GM23338 (cell line): Measurements from ENCODE around the gene TAF13. TPM values are rescaled to one million over a fixed set of nuclear protein-coding genes. Genes with fewer than 3 reads are reported as not detected.

Experiments used
- ATAC-seq: fragments of 200-7000 bp; cut with Tn5 transposase; 3 replicates; pipeline ENCODE4 v1.9.1; 2020
- DNase-seq: peaks from one replicate; pipeline ENCODE4 v3.0.0-alpha.2; 2015; ENCODE audit warnings: low spot score
- H2AFZ ChIP-seq: fragments of 200-600 bp; sonication (generic); 2 replicates; pipeline ENCODE4 v1.8.0; 2016; ENCODE audit warnings: antibody characterized with exemption, mild to moderate bottlenecking, moderate library complexity
- H3F3A ChIP-seq: fragments of 200-600 bp; sonication (generic); replicated peaks from 2 replicates; pipeline ENCODE4 v1.8.0; 2017; ENCODE audit warnings: antibody characterized with exemption, mixed run types, low read depth
- H3K27ac ChIP-seq: fragments of 200-600 bp; sonication (generic); 2 replicates; pipeline ENCODE4 v1.6.1; 2016; ENCODE audit warnings: low read depth
- H3K27me3 ChIP-seq: fragments of 200-600 bp; sonication (generic); 2 replicates; pipeline ENCODE4 v1.8.0; 2016; ENCODE audit warnings: mild to moderate bottlenecking, mixed run types, moderate library complexity; ENCODE audit not compliant: insufficient read depth
- H3K36me3 ChIP-seq: fragments of 200-600 bp; sonication (generic); 2 replicates; pipeline ENCODE4 v1.8.0; 2016; ENCODE audit warnings: mild to moderate bottlenecking; ENCODE audit not compliant: insufficient read depth
- H3K4me1 ChIP-seq: fragments of 200-600 bp; sonication (generic); 2 replicates; pipeline ENCODE4 v1.8.0; 2016; ENCODE audit warnings: mild to moderate bottlenecking, moderate library complexity; ENCODE audit not compliant: insufficient read depth
- H3K4me2 ChIP-seq: fragments of 200-600 bp; sonication (generic); 2 replicates; pipeline ENCODE4 v1.7.1; 2017; ENCODE audit warnings: mixed run types
- H3K4me3 ChIP-seq: fragments of 200-600 bp; sonication (generic); 2 replicates; pipeline ENCODE4 v1.6.1; 2016; ENCODE audit warnings: mixed run types
- H3K79me2 ChIP-seq: fragments of 200-600 bp; sonication (generic); replicated peaks from 2 replicates; pipeline ENCODE4 v1.8.0; 2017; ENCODE audit warnings: mild to moderate bottlenecking; ENCODE audit not compliant: insufficient read depth
- H3K9me2 ChIP-seq: fragments of 200-600 bp; sonication (generic); 2 replicates; pipeline ENCODE4 v1.8.0; 2017; ENCODE audit not compliant: insufficient read depth
- H4K20me1 ChIP-seq: fragments of 200-600 bp; sonication (generic); replicated peaks from 2 replicates; pipeline ENCODE4 v1.8.0; 2017; ENCODE audit warnings: mild to moderate bottlenecking; ENCODE audit not compliant: insufficient read depth
- H3K27ac Mint-ChIP-seq: 2 replicates; pipeline ENCODE4 v1.8.0; 2020; ENCODE audit warnings: inconsistent platforms, mild to moderate bottlenecking, moderate library complexity, mixed read lengths
- H3K27me3 Mint-ChIP-seq: 3 replicates; pipeline ENCODE4 v1.8.0; 2022; ENCODE audit warnings: low read depth, mild to moderate bottlenecking, moderate library complexity, mixed read lengths, inconsistent platforms; ENCODE audit not compliant: insufficient read depth, poor library complexity
- H3K36me3 Mint-ChIP-seq: 3 replicates; pipeline ENCODE4 v1.8.0; 2021; ENCODE audit warnings: low read depth, mild to moderate bottlenecking, inconsistent platforms, moderate library complexity, mixed read lengths
- H3K4me1 Mint-ChIP-seq: 3 replicates; pipeline ENCODE4 v1.8.0; 2020; ENCODE audit warnings: mild to moderate bottlenecking, inconsistent platforms, mixed read lengths
- H3K4me3 Mint-ChIP-seq: 3 replicates; pipeline ENCODE4 v1.8.0; 2021; ENCODE audit warnings: moderate library complexity, mild to moderate bottlenecking, inconsistent platforms, mixed read lengths
- H3K9me3 Mint-ChIP-seq: 3 replicates; pipeline ENCODE4 v1.8.0; 2020; ENCODE audit warnings: moderate library complexity, mild to moderate bottlenecking, inconsistent platforms, mixed read lengths
- EZH2phosphoT487 ChIP-seq: fragments of 200-600 bp; sonication (generic); IDR thresholded peaks from one replicate; pipeline ENCODE4 v1.8.1; 2018; ENCODE audit warnings: antibody characterized with exemption; ENCODE audit not compliant: unreplicated experiment
- JUNB ChIP-seq: IDR thresholded peaks from one replicate; pipeline ENCODE4 v1.6.1; 2016; ENCODE audit warnings: antibody characterized with exemption; ENCODE audit not compliant: unreplicated experiment
- NANOG ChIP-seq: IDR thresholded peaks from 2 replicates; pipeline ENCODE4 v1.6.1; 2016; ENCODE audit warnings: antibody characterized with exemption, borderline replicate concordance
- POLR2AphosphoS5 ChIP-seq: IDR thresholded peaks from 2 replicates; pipeline ENCODE4 v1.6.1; 2016; ENCODE audit warnings: antibody characterized with exemption, low read depth
- REST ChIP-seq: IDR thresholded peaks from one replicate; pipeline ENCODE4 v1.6.1; 2018; ENCODE audit warnings: antibody characterized with exemption; ENCODE audit not compliant: unreplicated experiment
- STAT1 ChIP-seq: IDR thresholded peaks from one replicate; pipeline ENCODE4 v1.6.1; 2016; ENCODE audit warnings: antibody characterized with exemption; ENCODE audit not compliant: unreplicated experiment
- ZNF114 ChIP-seq: fragments of 250-450 bp; sonication (Bioruptor Pico); IDR thresholded peaks from 2 replicates; pipeline ENCODE4 v1.5.0; 2020; ENCODE audit warnings: mild to moderate bottlenecking, moderate library complexity
- ZNF331 ChIP-seq: fragments of 250-450 bp; sonication (Bioruptor Pico); IDR thresholded peaks from 2 replicates; pipeline ENCODE4 v1.5.0; 2020; ENCODE audit warnings: low read depth, mild to moderate bottlenecking, moderate library complexity
- polyA plus RNA-seq: library from polyadenylated mRNA; unstranded; fragments of >200 nt; fragmentation: Nextera tagmentation; extraction: Ambion mirVana; gene quantifications from 2 replicates; pipeline ENCODE4 v1.2.1, GENCODE V29; 2016
- total RNA-seq: library from RNA; depleted of rRNA; stranded (reverse); fragments of >200 nt; shearing (Covaris generic); gene quantifications from 2 replicates; pipeline ENCODE4 v1.2.3, GENCODE V29; 2014
- TF ChIP-seq, protein P1 (sequence below), 2 experiments: fragments of 200-600 bp in 1 of 2; sonication (generic) in 1 of 2; conservative IDR thresholded peaks; 2 replicates each; pipeline versions ENCODE4 v1.5.1 to v1.6.1; 2016 to 2017; ENCODE audit warnings: antibody characterized with exemption in 2 of 2, low read depth in 2 of 2, mild to moderate bottlenecking in 2 of 2, moderate library complexity in 1 of 2

TAF13 gene
- total and polyA plus RNA-seq, 2 experiments from 2014 or later, result 43.7 to 55.8 TPM

DNA sequence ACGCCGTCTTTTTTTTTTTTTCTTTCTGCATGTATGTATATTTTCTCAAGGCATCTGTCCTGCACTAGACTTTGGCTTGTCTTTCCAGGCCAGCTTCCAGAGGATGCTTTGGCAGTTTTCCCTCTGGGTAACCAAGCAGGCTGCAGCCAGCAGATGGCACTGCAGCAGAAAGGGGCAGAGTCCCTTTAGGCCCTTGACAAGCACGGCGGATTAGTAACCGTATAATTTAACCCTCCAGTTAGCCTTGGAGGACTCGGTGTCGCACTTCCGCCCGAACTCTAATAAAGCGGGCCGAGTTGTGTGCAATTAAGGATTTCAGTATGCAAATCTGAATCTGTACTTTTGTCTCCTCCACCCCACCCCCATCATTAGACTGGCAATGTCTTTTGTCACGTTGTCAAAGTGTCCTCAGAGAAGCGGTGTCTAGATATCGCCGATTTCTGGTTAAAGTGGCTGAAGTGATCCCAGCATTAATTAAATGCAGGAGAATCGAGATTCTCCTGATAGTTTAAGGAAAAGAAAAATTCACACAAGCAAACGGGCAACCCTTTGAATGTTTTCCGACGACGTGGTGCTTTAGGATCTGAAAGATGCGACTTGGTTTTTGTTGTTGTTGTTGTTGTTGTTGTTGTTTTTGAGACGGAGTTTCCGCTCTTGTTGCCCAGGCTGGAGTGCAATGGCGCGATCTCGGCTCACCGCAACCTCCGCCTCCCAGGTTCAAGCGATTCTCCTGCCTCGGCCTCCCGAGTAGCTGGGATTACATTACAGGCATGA lies 13.6 kb upstream of the TAF13 start:
- no peak for TF ChIP-seq JUNB
- TF ChIP-seq, protein P1, sequence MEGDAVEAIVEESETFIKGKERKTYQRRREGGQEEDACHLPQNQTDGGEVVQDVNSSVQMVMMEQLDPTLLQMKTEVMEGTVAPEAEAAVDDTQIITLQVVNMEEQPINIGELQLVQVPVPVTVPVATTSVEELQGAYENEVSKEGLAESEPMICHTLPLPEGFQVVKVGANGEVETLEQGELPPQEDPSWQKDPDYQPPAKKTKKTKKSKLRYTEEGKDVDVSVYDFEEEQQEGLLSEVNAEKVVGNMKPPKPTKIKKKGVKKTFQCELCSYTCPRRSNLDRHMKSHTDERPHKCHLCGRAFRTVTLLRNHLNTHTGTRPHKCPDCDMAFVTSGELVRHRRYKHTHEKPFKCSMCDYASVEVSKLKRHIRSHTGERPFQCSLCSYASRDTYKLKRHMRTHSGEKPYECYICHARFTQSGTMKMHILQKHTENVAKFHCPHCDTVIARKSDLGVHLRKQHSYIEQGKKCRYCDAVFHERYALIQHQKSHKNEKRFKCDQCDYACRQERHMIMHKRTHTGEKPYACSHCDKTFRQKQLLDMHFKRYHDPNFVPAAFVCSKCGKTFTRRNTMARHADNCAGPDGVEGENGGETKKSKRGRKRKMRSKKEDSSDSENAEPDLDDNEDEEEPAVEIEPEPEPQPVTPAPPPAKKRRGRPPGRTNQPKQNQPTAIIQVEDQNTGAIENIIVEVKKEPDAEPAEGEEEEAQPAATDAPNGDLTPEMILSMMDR (conservative IDR thresholded peaks at IDR 0.05; ENCODE audit: low read depth in 2 of 2), result peak; percentile 90 to 95
- TF ChIP-seq ZNF114, result no peak
- no peak for TF ChIP-seq NANOG
- H2AFZ ChIP-seq, result no peak overlapping the region
- peak overlapping the region; percentile 95 for H3K4me3 ChIP-seq
- H3K9me3 Mint-ChIP-seq, result peaks cover 3% of the 10 kb centered on the region; the same call in 1 of the 3 replicates
- H4K20me1 ChIP-seq, result no peaks in the 10 kb centered on the region; the same call in 1 of the 2 replicates
- peak overlapping the region; percentile 82 for H3K27ac ChIP-seq
- DNase-seq (peak; percentile 93), ATAC-seq (peak; percentile 76)
- H3K4me3 Mint-ChIP-seq, result peak overlapping the region; percentile 86
- H3F3A ChIP-seq, result peaks cover 8% of the 10 kb centered on the region
- peaks cover 21% of the 10 kb centered on the region for H3K79me2 ChIP-seq
- peak overlapping the region; percentile 94; the same call in 1 of the 2 replicates for H3K27ac Mint-ChIP-seq
- no peaks in the 10 kb centered on the region for H3K9me2 ChIP-seq
- H3K4me1 ChIP-seq, result peaks cover 14% of the 10 kb centered on the region
- peaks cover 22% of the 10 kb centered on the region for H3K4me1 Mint-ChIP-seq
- H3K27me3 ChIP-seq, result no peaks in the 10 kb centered on the region
- no peaks in the 10 kb centered on the region for H3K36me3 ChIP-seq
- peak overlapping the region; percentile 94 for H3K4me2 ChIP-seq
- peaks cover 9% of the 10 kb centered on the region for H3K36me3 Mint-ChIP-seq
- peaks cover 16% of the 10 kb centered on the region for H3K27me3 Mint-ChIP-seq

GRCh38 chr1:109084563-109085517 lies 9.0 kb upstream of the TAF13 start:
- no peak for DNase-seq
- Histone ChIP-seq H3K27me3 (no peaks in the 10 kb centered on the region), H3K4me3 (no peak overlapping the region), H4K20me1 (no peaks in the 10 kb centered on the region), H3K36me3 (no peaks in the 10 kb centered on the region), H3K4me2 (no peak overlapping the region), H2AFZ (peak overlapping the region; percentile 56), H3F3A (peaks cover 2% of the 10 kb centered on the region; the same call in 1 of the 2 replicates), H3K27ac (no peak overlapping the region), H3K9me2 (no peaks in the 10 kb centered on the region), H3K79me2 (no peaks in the 10 kb centered on the region), H3K4me1 (peaks cover 24% of the 10 kb centered on the region)
- peaks cover 3% of the 10 kb centered on the region; the same call in 2 of the 3 replicates for H3K36me3 Mint-ChIP-seq
- 0 out of 2 replicates have a peak overlapping the region, but pooled peaks have one; percentile 37 for H3K27ac Mint-ChIP-seq
- H3K27me3 Mint-ChIP-seq, result peaks cover 9% of the 10 kb centered on the region
- TF ChIP-seq EZH2phosphoT487 (no peak), STAT1 (no peak), NANOG (no peak), REST (no peak), POLR2AphosphoS5 (no peak), ZNF331 (CRISPR knock-in tag) (no peak), ZNF114 (no peak)
- TF ChIP-seq, protein P1 (conservative IDR thresholded peaks at IDR 0.05; ENCODE audit: low read depth in 2 of 2), result no peak
- H3K4me1 Mint-ChIP-seq, result peaks cover 29% of the 10 kb centered on the region
- no peak for ATAC-seq
- H3K4me3 Mint-ChIP-seq, result no peak overlapping the region
- H3K9me3 Mint-ChIP-seq, result no peaks in the 10 kb centered on the region; the same call in 2 of the 3 replicates
